ENCODE results near the gene PRTFDC1. TPM values are rescaled to one million over a fixed set of nuclear protein-coding genes. Genes with fewer than 3 reads are reported as not detected.

PRTFDC1 gene
- total RNA-seq, 4 donors from 2014 or later, result 0.31 to 5.4 (median 2.3) TPM; not detected in 1

DNA sequence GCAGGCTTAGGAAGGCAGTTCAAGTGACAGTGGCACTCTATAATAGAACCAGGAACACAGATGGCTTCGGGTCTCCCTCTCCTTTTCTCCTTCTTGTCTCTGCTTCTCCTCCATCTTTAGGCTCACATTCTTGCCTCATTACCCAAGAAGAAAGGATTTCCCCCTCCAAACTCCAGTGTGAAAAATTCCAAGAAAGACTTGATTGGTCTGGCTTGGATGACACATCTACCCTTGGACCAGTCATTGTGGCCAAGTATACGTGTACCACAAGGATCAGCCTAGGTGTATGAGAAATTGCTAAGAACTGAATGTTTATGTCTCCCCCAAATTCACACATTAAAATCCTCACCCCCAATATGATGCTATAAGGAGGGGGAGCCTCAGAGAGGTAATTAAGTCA lies 53.9 kb downstream of the PRTFDC1 start:
- Histone ChIP-seq H3K27me3 (no peaks in the 10 kb centered on the region), H3K27ac (no peak overlapping the region), H3K4me1 (peaks cover 0 to 14% of the 10 kb centered on the region in 2 donors), H3K9me3 (no peaks in the 10 kb centered on the region), H3K36me3 (no peaks in the 10 kb centered on the region), H3K4me3 (no peak overlapping the region)
- intact Hi-C loops (cut with DNase I; ENCODE audit: low total_unique reads) (no loop called here), in situ Hi-C loops (cut with MboI; ENCODE audit: low sequenced_read_pairs in 4 of 4) (no loop called here)
- ATAC-seq, result no peak
- no peak for DNase-seq
- TF ChIP-seq, protein P1, sequence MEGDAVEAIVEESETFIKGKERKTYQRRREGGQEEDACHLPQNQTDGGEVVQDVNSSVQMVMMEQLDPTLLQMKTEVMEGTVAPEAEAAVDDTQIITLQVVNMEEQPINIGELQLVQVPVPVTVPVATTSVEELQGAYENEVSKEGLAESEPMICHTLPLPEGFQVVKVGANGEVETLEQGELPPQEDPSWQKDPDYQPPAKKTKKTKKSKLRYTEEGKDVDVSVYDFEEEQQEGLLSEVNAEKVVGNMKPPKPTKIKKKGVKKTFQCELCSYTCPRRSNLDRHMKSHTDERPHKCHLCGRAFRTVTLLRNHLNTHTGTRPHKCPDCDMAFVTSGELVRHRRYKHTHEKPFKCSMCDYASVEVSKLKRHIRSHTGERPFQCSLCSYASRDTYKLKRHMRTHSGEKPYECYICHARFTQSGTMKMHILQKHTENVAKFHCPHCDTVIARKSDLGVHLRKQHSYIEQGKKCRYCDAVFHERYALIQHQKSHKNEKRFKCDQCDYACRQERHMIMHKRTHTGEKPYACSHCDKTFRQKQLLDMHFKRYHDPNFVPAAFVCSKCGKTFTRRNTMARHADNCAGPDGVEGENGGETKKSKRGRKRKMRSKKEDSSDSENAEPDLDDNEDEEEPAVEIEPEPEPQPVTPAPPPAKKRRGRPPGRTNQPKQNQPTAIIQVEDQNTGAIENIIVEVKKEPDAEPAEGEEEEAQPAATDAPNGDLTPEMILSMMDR (IDR thresholded peaks at IDR 0.05 in 4 of 5, conservative IDR thresholded peaks at IDR 0.05 in 1 of 5), result no peak

DNA sequence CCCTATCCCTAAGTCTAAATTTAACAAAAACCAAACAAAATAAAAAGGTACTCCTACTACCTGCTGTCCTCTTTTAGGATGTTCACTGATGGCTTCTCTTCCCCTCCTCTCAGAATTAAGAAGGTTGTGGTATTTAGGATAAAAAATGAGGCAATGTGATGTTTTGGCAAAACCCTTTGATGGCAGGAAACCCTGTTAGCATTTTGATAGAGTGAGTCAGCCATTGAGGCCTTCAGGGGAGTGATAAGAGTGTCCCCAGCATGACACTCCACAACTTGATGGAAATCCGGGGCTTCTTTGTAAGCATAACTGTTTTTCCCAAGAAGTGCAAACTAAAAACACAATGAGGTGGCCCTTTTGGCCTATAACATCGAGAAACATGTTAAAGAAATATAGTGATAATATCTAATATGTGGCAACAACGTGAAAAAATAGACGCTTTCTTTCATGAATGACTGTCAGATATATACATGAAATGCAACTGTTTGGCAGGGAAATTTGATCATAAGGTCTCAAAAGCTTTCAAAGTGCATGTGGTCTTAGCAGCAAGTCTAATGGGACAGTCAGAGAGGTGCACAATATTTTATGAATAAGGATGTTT lies 55.0 kb downstream of the PRTFDC1 start:
- Histone ChIP-seq H3K9me3 (no peaks in the 10 kb centered on the region), H3K4me3 (no peak overlapping the region), H3K27me3 (no peaks in the 10 kb centered on the region), H3K27ac (no peak overlapping the region), H3K4me1 (peaks cover 0 to 11% of the 10 kb centered on the region in 2 donors), H3K36me3 (no peaks in the 10 kb centered on the region)
- intact Hi-C loops (cut with DNase I; ENCODE audit: low total_unique reads) (no loop called here), in situ Hi-C loops (cut with MboI; ENCODE audit: low sequenced_read_pairs in 4 of 4) (no loop called here)
- DNase-seq (no peak), ATAC-seq (no peak)
- TF ChIP-seq, protein P1 (IDR thresholded peaks at IDR 0.05 in 4 of 5, conservative IDR thresholded peaks at IDR 0.05 in 1 of 5), result no peak
- no peak for TF ChIP-seq POLR2A (IDR thresholded peaks at IDR 0.05)

DNA sequence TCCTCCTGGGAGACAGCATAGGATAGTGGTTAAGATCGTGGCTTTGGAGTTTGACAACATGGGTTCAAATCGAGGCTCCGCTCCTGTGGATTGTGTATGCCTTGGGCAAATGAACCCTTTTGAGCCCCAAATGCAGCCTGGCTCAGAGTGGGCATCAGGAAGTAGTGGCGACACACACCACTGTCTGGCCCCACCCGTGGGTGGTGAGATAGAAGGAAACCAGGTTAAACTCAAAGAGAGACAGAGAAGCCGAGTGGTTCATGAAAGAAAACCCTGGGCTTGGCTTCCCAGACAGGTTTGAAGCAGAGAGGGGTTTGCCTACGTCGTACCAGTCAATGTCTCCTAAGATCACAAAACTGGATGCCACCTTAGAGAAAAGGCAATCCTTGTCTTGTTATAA lies 57.7 kb downstream of the PRTFDC1 start:
- Histone ChIP-seq H3K36me3 (no peaks in the 10 kb centered on the region), H3K27ac (no peak overlapping the region), H3K9me3 (no peaks in the 10 kb centered on the region), H3K4me3 (no peak overlapping the region), H3K4me1 (no peaks in the 10 kb centered on the region), H3K27me3 (no peaks in the 10 kb centered on the region)
- TF ChIP-seq, protein P1 (IDR thresholded peaks at IDR 0.05 in 4 of 5, conservative IDR thresholded peaks at IDR 0.05 in 1 of 5), result no peak
- no peak for TF ChIP-seq POLR2A (IDR thresholded peaks at IDR 0.05)
- intact Hi-C loops (cut with DNase I; ENCODE audit: low total_unique reads) (no loop called here), in situ Hi-C loops (cut with MboI; ENCODE audit: low sequenced_read_pairs in 4 of 4) (no loop called here)
- DNase-seq (no peak), ATAC-seq (no peak)

DNA sequence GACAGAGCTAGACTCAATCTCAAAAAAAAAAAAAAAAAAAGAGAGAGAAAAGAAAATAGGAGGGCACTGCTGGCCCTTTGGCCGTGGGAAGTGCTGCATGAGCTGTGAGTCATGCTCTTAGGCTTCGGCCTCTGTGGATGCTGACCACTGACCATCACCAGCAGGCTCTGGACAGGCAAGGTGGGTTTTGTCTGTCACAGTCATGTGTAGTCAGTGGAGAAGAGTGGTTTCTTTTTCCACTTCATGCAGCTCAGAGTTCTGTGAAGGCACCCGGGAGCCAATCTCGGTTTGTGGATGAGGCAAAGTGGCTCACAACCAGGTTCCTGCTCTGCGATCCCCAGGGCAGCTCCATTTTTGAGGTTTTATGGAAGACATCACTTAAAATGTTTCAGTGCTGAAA lies 58.1 kb downstream of the PRTFDC1 start:
- in situ Hi-C loops (cut with MboI; ENCODE audit: low sequenced_read_pairs in 4 of 4), result no loop called here
- Histone ChIP-seq H3K36me3 (no peaks in the 10 kb centered on the region), H3K27ac (no peak overlapping the region), H3K27me3 (no peaks in the 10 kb centered on the region), H3K4me3 (no peak overlapping the region), H3K4me1 (no peaks in the 10 kb centered on the region), H3K9me3 (no peaks in the 10 kb centered on the region)
- no peak for ATAC-seq
- no peak for DNase-seq
- intact Hi-C loops (cut with DNase I; ENCODE audit: low total_unique reads), result no loop called here
- no peak for TF ChIP-seq POLR2A (IDR thresholded peaks at IDR 0.05)
- TF ChIP-seq, protein P1 (IDR thresholded peaks at IDR 0.05 in 4 of 5, conservative IDR thresholded peaks at IDR 0.05 in 1 of 5), result no peak

DNA sequence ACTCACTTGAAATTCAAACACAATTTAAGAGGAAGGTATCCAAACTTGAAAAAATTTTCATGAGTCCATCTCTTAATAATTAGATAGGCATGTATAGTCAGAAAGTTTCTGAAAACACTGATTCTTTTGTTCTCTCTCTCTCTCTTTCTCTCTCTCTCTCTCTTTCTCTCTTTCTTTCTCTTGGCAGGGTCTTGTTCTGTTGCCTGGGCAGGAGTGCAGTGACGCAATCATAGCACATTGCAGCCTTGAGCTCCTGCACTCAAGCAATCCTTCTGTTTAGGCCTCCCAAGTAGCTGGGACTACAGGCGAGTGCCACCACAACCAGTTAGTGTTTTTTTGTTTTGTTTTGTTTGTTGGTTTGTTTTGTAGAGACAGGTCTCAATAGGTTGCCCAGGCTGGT lies 59.3 kb downstream of the PRTFDC1 start:
- Histone ChIP-seq H3K4me3 (no peak overlapping the region), H3K9me3 (no peaks in the 10 kb centered on the region), H3K27me3 (no peaks in the 10 kb centered on the region), H3K27ac (no peak overlapping the region), H3K36me3 (no peaks in the 10 kb centered on the region), H3K4me1 (no peaks in the 10 kb centered on the region)
- ATAC-seq (no peak), DNase-seq (no peak)
- intact Hi-C loops (cut with DNase I; ENCODE audit: low total_unique reads) (no loop called here), in situ Hi-C loops (cut with MboI; ENCODE audit: low sequenced_read_pairs in 4 of 4) (no loop called here)
- no peak for TF ChIP-seq POLR2A (IDR thresholded peaks at IDR 0.05)
- TF ChIP-seq, protein P1 (IDR thresholded peaks at IDR 0.05 in 4 of 5, conservative IDR thresholded peaks at IDR 0.05 in 1 of 5), result no peak
